CD4-positive, alpha-beta T cell treated with Interleukin-1 beta for 1 hour (primary cell): ENCODE data around the gene SELENOV.

Experiments
- DNase-seq, 2 donors: peaks; one replicate each; pipeline ENCODE4 v3.0.0-alpha.2; 2020 to 2022

Gene SELENOV

GRCh38 chr19:39496063-39496462 lies 18.9 kb upstream of the SELENOV start:
- DNase-seq: no peak

GRCh38 chr19:39497701-39497995 lies 17.3 kb upstream of the SELENOV start:
- DNase-seq: no peak

GRCh38 chr19:39497996-39498797 lies 16.7 kb upstream of the SELENOV start:
- DNase-seq: no peak

GRCh38 chr19:39498798-39499642 lies 15.9 kb upstream of the SELENOV start, which contains the start of gene DLL3:
Gene DLL3 (plus strand): TSS chr19:39498947. CDS start chr19:39498975, 28 bp downstream.
- DNase-seq: no peak

GRCh38 chr19:39499932-39500331 lies 15.0 kb upstream of the SELENOV start:
- no peak for DNase-seq

GRCh38 chr19:39500543-39500942 lies 14.4 kb upstream of the SELENOV start:
- no peak for DNase-seq

- DNase-seq: no peak
Measured at GRCh38 chr19:39501340-39501739, 13.6 kb upstream of the SELENOV start.

- peak; percentile 81 to 82 for DNase-seq
Measured at GRCh38 chr19:39502640-39503417, 12.1 kb upstream of the SELENOV start.

GRCh38 chr19:39506598-39506943 lies 8.4 kb upstream of the SELENOV start:
- DNase-seq: no peak

- DNase-seq: peak; percentile 59
Measured at GRCh38 chr19:39506944-39507714, 7.8 kb upstream of the SELENOV start.

GRCh38 chr19:39507715-39508364 lies 7.1 kb upstream of the SELENOV start:
- DNase-seq: no peak

- no peak for DNase-seq
Measured at GRCh38 chr19:39508629-39509028, 6.3 kb upstream of the SELENOV start.

GRCh38 chr19:39509233-39509632 lies 5.7 kb upstream of the SELENOV start:
- no peak for DNase-seq

GRCh38 chr19:39512988-39513387 lies 2.0 kb upstream of the SELENOV start:
- no peak for DNase-seq

- no peak for DNase-seq
Measured at GRCh38 chr19:39515551-39516191, 732 bp downstream of the SELENOV start.

GRCh38 chr19:39516270-39516669 lies 1.3 kb downstream of the SELENOV start:
- no peak for DNase-seq

GRCh38 chr19:39517432-39517831 lies 2.5 kb downstream of the SELENOV start:
- no peak for DNase-seq

GRCh38 chr19:39518458-39518857 lies 3.5 kb downstream of the SELENOV start:
- DNase-seq: no peak

- DNase-seq: no peak
Measured at GRCh38 chr19:39518975-39519374, 4.0 kb downstream of the SELENOV start.

- no peak for DNase-seq
Measured at GRCh38 chr19:39520541-39521484, 5.9 kb downstream of the SELENOV start.
